T-helper 17 cell (primary cell): ENCODE results near the gene KLHL28. TPM values are rescaled to one million over a fixed set of nuclear protein-coding genes. Genes with fewer than 3 reads are reported as not detected.

Source experiments
- ATAC-seq: fragments of 150-1000 bp; cut with Tn5 transposase; 2 replicates; pipeline ENCODE4 v1.10.0; 2021; ENCODE audit warnings: mild to moderate bottlenecking, moderate library complexity
- DNase-seq, 3 donors: peaks; one replicate each; pipeline versions ENCODE4 v3.0.0 to v3.0.0-alpha.2; 2020 to 2021
- H3K9me3 ChIP-seq: one replicate; pipeline ENCODE4 v1.7.0; 2013; ENCODE audit warnings: low read length, mild to moderate bottlenecking; ENCODE audit not compliant: control insufficient read depth, poor library complexity, severe bottlenecking
- H3K27ac Mint-ChIP-seq: one replicate; pipeline ENCODE4 v1.8.0; 2022; ENCODE audit warnings: mild to moderate bottlenecking, moderate library complexity, mixed read lengths
- H3K27me3 Mint-ChIP-seq: one replicate; pipeline ENCODE4 v1.8.0; 2022; ENCODE audit warnings: mixed read lengths
- H3K36me3 Mint-ChIP-seq: one replicate; pipeline ENCODE4 v1.8.0; 2022; ENCODE audit warnings: low read depth, mixed read lengths
- H3K4me1 Mint-ChIP-seq: one replicate; pipeline ENCODE4 v1.8.0; 2022; ENCODE audit warnings: mild to moderate bottlenecking, mixed read lengths
- H3K4me3 Mint-ChIP-seq: one replicate; pipeline ENCODE4 v1.8.0; 2022; ENCODE audit warnings: mild to moderate bottlenecking, moderate library complexity, mixed read lengths
- total RNA-seq, 4 donors: library from RNA in 2 of 4; stranded (reverse) in 2 of 4; gene quantifications; one replicate each; pipeline ENCODE4 v1.2.3 and lab custom pipeline; 2022 to 2026

Gene KLHL28
- total RNA-seq, 2 donors from 2014 or later: 53.3 to 59.2 TPM

- Mint-ChIP-seq H3K27ac (no peak overlapping the region), H3K36me3 (peaks cover 2% of the 10 kb centered on the region), H3K4me1 (peaks cover 20% of the 10 kb centered on the region)
Observed at GRCh38 chr14:44968714-44969113, 7.0 kb upstream of the KLHL28 start.

GRCh38 chr14:44966601-44967336, 5.0 kb upstream of the KLHL28 start:
- Mint-ChIP-seq H3K27me3 (no peaks in the 10 kb centered on the region), H3K4me3 (peak overlapping the region; percentile 0), H3K4me1 (peaks cover 17% of the 10 kb centered on the region), H3K36me3 (no peaks in the 10 kb centered on the region), H3K27ac (no peak overlapping the region)
- ATAC-seq (no peak), DNase-seq (no peak)
- H3K9me3 ChIP-seq: peaks cover 3% of the 10 kb centered on the region

More at GRCh38 chr14:44968714-44969113, 7.0 kb upstream of the KLHL28 start:
- no peaks in the 10 kb centered on the region for H3K27me3 Mint-ChIP-seq
- H3K4me3 Mint-ChIP-seq: peak overlapping the region; percentile 31
- no peak for DNase-seq
- no peak for ATAC-seq
- peaks cover 3% of the 10 kb centered on the region for H3K9me3 ChIP-seq

GRCh38 chr14:44963775-44964380, 2.1 kb upstream of the KLHL28 start:
- DNase-seq (no peak), ATAC-seq (no peak)
- no peaks in the 10 kb centered on the region for H3K9me3 ChIP-seq
- no peak overlapping the region for H3K27ac Mint-ChIP-seq
- H3K4me1 Mint-ChIP-seq: peaks cover 22% of the 10 kb centered on the region
- no peak overlapping the region for H3K4me3 Mint-ChIP-seq
- H3K36me3 Mint-ChIP-seq: no peaks in the 10 kb centered on the region
- H3K27me3 Mint-ChIP-seq: no peaks in the 10 kb centered on the region

- no peaks in the 10 kb centered on the region for H3K27me3 Mint-ChIP-seq
- H3K4me1 Mint-ChIP-seq: peaks cover 23% of the 10 kb centered on the region
- DNase-seq (no peak), ATAC-seq (no peak)
- H3K36me3 Mint-ChIP-seq: no peaks in the 10 kb centered on the region
- H3K27ac Mint-ChIP-seq: no peak overlapping the region
- H3K9me3 ChIP-seq: no peaks in the 10 kb centered on the region
- H3K4me3 Mint-ChIP-seq: no peak overlapping the region
Observed at GRCh38 chr14:44963044-44963528, 1.3 kb upstream of the KLHL28 start.

GRCh38 chr14:44962334-44963043, 742 bp upstream of the KLHL28 start:
- Mint-ChIP-seq H3K4me3 (no peak overlapping the region), H3K36me3 (no peaks in the 10 kb centered on the region), H3K27ac (no peak overlapping the region), H3K4me1 (peaks cover 25% of the 10 kb centered on the region), H3K27me3 (no peaks in the 10 kb centered on the region)
- H3K9me3 ChIP-seq: no peaks in the 10 kb centered on the region
- peak in 1 of 3 donors; percentile 15 for DNase-seq
- peak; percentile 54 for ATAC-seq

- Mint-ChIP-seq H3K4me3 (no peak overlapping the region), H3K4me1 (peaks cover 26% of the 10 kb centered on the region), H3K27me3 (no peaks in the 10 kb centered on the region), H3K36me3 (no peaks in the 10 kb centered on the region), H3K27ac (no peak overlapping the region)
- DNase-seq (peak; percentile 35 to 54 (median 47)), ATAC-seq (peak; percentile 48)
- H3K9me3 ChIP-seq: no peaks in the 10 kb centered on the region
Observed at GRCh38 chr14:44961151-44961553, 595 bp downstream of the KLHL28 start.

GRCh38 chr14:44960646-44961045, 1.1 kb downstream of the KLHL28 start:
- ATAC-seq (no peak), DNase-seq (no peak)
- no peak overlapping the region for H3K4me3 Mint-ChIP-seq
- no peak overlapping the region for H3K27ac Mint-ChIP-seq
- no peaks in the 10 kb centered on the region for H3K9me3 ChIP-seq
- no peaks in the 10 kb centered on the region for H3K36me3 Mint-ChIP-seq
- H3K27me3 Mint-ChIP-seq: no peaks in the 10 kb centered on the region
- H3K4me1 Mint-ChIP-seq: peaks cover 26% of the 10 kb centered on the region

- no peaks in the 10 kb centered on the region for H3K9me3 ChIP-seq
- Mint-ChIP-seq H3K36me3 (no peaks in the 10 kb centered on the region), H3K27me3 (no peaks in the 10 kb centered on the region), H3K4me3 (no peak overlapping the region), H3K4me1 (peaks cover 26% of the 10 kb centered on the region), H3K27ac (no peak overlapping the region)
- ATAC-seq (no peak), DNase-seq (no peak)
Observed at GRCh38 chr14:44960146-44960545, 1.6 kb downstream of the KLHL28 start.

GRCh38 chr14:44959538-44959937, 2.2 kb downstream of the KLHL28 start:
- Mint-ChIP-seq H3K27me3 (no peaks in the 10 kb centered on the region), H3K27ac (no peak overlapping the region), H3K36me3 (no peaks in the 10 kb centered on the region), H3K4me3 (no peak overlapping the region), H3K4me1 (peaks cover 28% of the 10 kb centered on the region)
- H3K9me3 ChIP-seq: no peaks in the 10 kb centered on the region
- ATAC-seq (no peak), DNase-seq (no peak)

- H3K36me3 Mint-ChIP-seq: peaks cover 5% of the 10 kb centered on the region
- no peak for ATAC-seq
- no peak for DNase-seq
- H3K4me3 Mint-ChIP-seq: no peak overlapping the region
- H3K27me3 Mint-ChIP-seq: no peaks in the 10 kb centered on the region
- H3K4me1 Mint-ChIP-seq: peaks cover 23% of the 10 kb centered on the region
- no peak overlapping the region for H3K27ac Mint-ChIP-seq
- no peaks in the 10 kb centered on the region for H3K9me3 ChIP-seq
Observed at GRCh38 chr14:44956866-44957265, 4.9 kb downstream of the KLHL28 start.

GRCh38 chr14:44955528-44955927, 6.2 kb downstream of the KLHL28 start:
- no peak for DNase-seq
- H3K27me3 Mint-ChIP-seq: no peaks in the 10 kb centered on the region
- ATAC-seq: no peak
- no peaks in the 10 kb centered on the region for H3K9me3 ChIP-seq
- peak overlapping the region; percentile 19 for H3K4me3 Mint-ChIP-seq
- peaks cover 5% of the 10 kb centered on the region for H3K36me3 Mint-ChIP-seq
- no peak overlapping the region for H3K27ac Mint-ChIP-seq
- H3K4me1 Mint-ChIP-seq: peaks cover 25% of the 10 kb centered on the region

GRCh38 chr14:44954750-44955149, 7.0 kb downstream of the KLHL28 start:
- no peaks in the 10 kb centered on the region for H3K9me3 ChIP-seq
- ATAC-seq (no peak), DNase-seq (no peak)
- H3K4me3 Mint-ChIP-seq: no peak overlapping the region
- H3K27me3 Mint-ChIP-seq: no peaks in the 10 kb centered on the region
- H3K4me1 Mint-ChIP-seq: peaks cover 22% of the 10 kb centered on the region
- peaks cover 5% of the 10 kb centered on the region for H3K36me3 Mint-ChIP-seq
- H3K27ac Mint-ChIP-seq: no peak overlapping the region

- H3K9me3 ChIP-seq: no peaks in the 10 kb centered on the region
- Mint-ChIP-seq H3K27ac (no peak overlapping the region), H3K4me3 (peak overlapping the region; percentile 22), H3K36me3 (peaks cover 8% of the 10 kb centered on the region), H3K27me3 (no peaks in the 10 kb centered on the region), H3K4me1 (peaks cover 26% of the 10 kb centered on the region)
- DNase-seq (no peak), ATAC-seq (no peak)
Observed at GRCh38 chr14:44952391-44953110, 9.2 kb downstream of the KLHL28 start.
